Endometrium (tissue), 2 donors: ENCODE measurements around the gene ZSCAN20.

Experiments
- FAIRE-seq: peaks from 2 replicates; lab custom pipeline; 2012; peaks lifted over from hg19 to GRCh38; lab: Jason Lieb, UNC
- donor health status: control.
- donor health status: control.

The ZSCAN20 gene

GRCh38 chr1:33472269-33472980 is at the start of gene ZSCAN20:
TSS of gene ZSCAN20 (plus strand) at chr1:33472645. CDS start at chr1:33479289, 6,644 bp downstream.
- FAIRE-seq: peak; percentile 94

GRCh38 chr1:33424205-33424604 is 48.2 kb upstream of the ZSCAN20 start:
- FAIRE-seq: peak; percentile 59

- no peak for FAIRE-seq
Observed at GRCh38 chr1:33424610-33425009, 47.8 kb upstream of the ZSCAN20 start.

GRCh38 chr1:33425900-33426299 is 46.5 kb upstream of the ZSCAN20 start:
- FAIRE-seq: no peak

- FAIRE-seq: no peak
Observed at GRCh38 chr1:33426916-33427315, 45.5 kb upstream of the ZSCAN20 start.

GRCh38 chr1:33428661-33429060 is 43.8 kb upstream of the ZSCAN20 start:
- FAIRE-seq: no peak

- FAIRE-seq: no peak
Observed at GRCh38 chr1:33429332-33429731, 43.1 kb upstream of the ZSCAN20 start.

GRCh38 chr1:33429856-33430691 is 42.4 kb upstream of the ZSCAN20 start:
- FAIRE-seq: no peak

GRCh38 chr1:33430692-33431593 is 41.5 kb upstream of the ZSCAN20 start, which contains the start of gene PHC2:
TSS of gene PHC2 (minus strand) at chr1:33431095. CDS start at chr1:33375539, 55,556 bp downstream.
- no peak for FAIRE-seq

GRCh38 chr1:33433509-33434362 is 38.7 kb upstream of the ZSCAN20 start:
- peak; percentile 58 for FAIRE-seq

GRCh38 chr1:33434363-33434750 is 38.1 kb upstream of the ZSCAN20 start:
- FAIRE-seq: no peak

- FAIRE-seq: no peak
Observed at GRCh38 chr1:33435096-33435820, 37.2 kb upstream of the ZSCAN20 start.

GRCh38 chr1:33436557-33437285 is 35.7 kb upstream of the ZSCAN20 start:
- FAIRE-seq: no peak

GRCh38 chr1:33438364-33439160 is 33.9 kb upstream of the ZSCAN20 start:
- FAIRE-seq: no peak

GRCh38 chr1:33439662-33440061 is 32.8 kb upstream of the ZSCAN20 start:
- FAIRE-seq: no peak

- no peak for FAIRE-seq
Observed at GRCh38 chr1:33441088-33441745, 31.2 kb upstream of the ZSCAN20 start.

- FAIRE-seq: no peak
Observed at GRCh38 chr1:33442141-33442540, 30.3 kb upstream of the ZSCAN20 start.

- no peak for FAIRE-seq
Observed at GRCh38 chr1:33443080-33443704, 29.3 kb upstream of the ZSCAN20 start.
